ENCODE data around the gene GPSM1.
A peak's percentile ranks its signal among the peaks of the same experiment; 100 is the strongest.

DNA sequence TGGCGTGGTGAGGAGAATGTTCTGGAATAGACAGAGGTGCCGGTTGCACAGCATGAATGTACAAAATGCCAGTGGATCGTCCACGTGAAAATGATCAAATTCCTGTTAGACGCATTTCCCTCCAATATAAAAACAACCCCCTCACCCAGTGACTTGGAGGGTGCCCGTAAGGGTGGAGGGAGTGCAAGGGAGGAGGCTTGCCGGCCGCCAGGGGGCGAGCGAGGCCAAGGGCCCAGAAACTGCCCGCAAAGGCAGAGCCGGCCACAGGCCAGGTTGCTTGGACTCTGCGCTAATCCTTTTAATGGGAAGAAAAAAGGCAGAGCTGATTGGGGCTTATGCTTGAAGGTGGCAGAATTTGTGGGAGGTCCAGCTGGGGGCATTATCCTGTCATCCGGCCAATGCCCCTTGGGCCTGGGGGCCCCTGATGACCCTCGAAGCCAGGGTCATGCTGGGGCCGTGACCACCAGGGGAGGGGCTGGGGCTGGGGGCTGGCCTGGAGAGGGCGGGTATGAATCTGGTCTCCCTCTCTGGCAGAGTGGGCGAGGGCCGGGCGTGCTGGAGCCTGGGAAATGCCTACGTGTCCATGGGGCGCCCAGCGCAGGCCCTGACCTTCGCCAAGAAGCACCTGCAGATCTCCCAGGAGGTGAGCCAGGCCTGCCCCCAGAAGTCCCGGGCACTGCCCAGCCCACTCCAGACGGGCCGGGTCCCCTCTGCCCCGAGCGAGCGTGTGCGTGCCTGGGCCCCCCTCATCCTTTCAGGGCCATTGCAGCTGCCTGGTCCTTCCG is 12.0 kb downstream of the GPSM1 start:
- TF ChIP-seq, protein P1, sequence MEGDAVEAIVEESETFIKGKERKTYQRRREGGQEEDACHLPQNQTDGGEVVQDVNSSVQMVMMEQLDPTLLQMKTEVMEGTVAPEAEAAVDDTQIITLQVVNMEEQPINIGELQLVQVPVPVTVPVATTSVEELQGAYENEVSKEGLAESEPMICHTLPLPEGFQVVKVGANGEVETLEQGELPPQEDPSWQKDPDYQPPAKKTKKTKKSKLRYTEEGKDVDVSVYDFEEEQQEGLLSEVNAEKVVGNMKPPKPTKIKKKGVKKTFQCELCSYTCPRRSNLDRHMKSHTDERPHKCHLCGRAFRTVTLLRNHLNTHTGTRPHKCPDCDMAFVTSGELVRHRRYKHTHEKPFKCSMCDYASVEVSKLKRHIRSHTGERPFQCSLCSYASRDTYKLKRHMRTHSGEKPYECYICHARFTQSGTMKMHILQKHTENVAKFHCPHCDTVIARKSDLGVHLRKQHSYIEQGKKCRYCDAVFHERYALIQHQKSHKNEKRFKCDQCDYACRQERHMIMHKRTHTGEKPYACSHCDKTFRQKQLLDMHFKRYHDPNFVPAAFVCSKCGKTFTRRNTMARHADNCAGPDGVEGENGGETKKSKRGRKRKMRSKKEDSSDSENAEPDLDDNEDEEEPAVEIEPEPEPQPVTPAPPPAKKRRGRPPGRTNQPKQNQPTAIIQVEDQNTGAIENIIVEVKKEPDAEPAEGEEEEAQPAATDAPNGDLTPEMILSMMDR (IDR thresholded peaks at IDR 0.05; ENCODE audit: insufficient read depth, low read depth, low read length): peak; percentile 74
- TF ChIP-seq EZH2 (IDR thresholded peaks at IDR 0.05; ENCODE audit: insufficient read depth, low read length): no peak
